Measurements from ENCODE around the gene PTPRG. TPM values are rescaled to one million over a fixed set of nuclear protein-coding genes. Genes with fewer than 3 reads are reported as not detected.

Gene PTPRG
- total RNA-seq, 1 experiment from 2014 or later = 69.3 TPM

- H2BK12ac ChIP-seq (ENCODE audit: insufficient read length, low read depth, low read length) = no peak overlapping the region
- H3K4ac ChIP-seq (ENCODE audit: low read depth, low read length) = no peak overlapping the region; the same call in 1 of the 2 replicates
- no peaks in the 10 kb centered on the region for H3K9me3 ChIP-seq (ENCODE audit: control insufficient read depth, low read depth, low read length)
- no peak overlapping the region for H3K56ac ChIP-seq (ENCODE audit: insufficient read length, low read depth, low read length)
- no peak overlapping the region for H3K4me2 ChIP-seq (ENCODE audit: insufficient read depth, insufficient read length, low read length)
- peaks cover 21% of the 10 kb centered on the region for H3K79me1 ChIP-seq (ENCODE audit: insufficient read depth, low read depth, low read length, poor library complexity, severe bottlenecking)
- no peak overlapping the region for H2AFZ ChIP-seq (ENCODE audit: low read length)
- peaks cover 42% of the 10 kb centered on the region; the same call in 1 of the 2 replicates for H3K79me2 ChIP-seq (ENCODE audit: insufficient read depth, low read length)
- Mint-ChIP-seq H3K36me3 (ENCODE audit: insufficient read depth in 1 of 3, low read depth in 3 of 3) (peaks cover 10 to 22% (median 17%) of the 10 kb centered on the region in 3 experiments; a peak in 6 of 7 replicates), H3K9me3 (peaks cover 6 to 11% of the 10 kb centered on the region in 2 experiments; a peak in 4 of 5 replicates), H3K4me1 (peaks cover 38 to 45% of the 10 kb centered on the region in 2 experiments), H3K4me3 (no peak overlapping the region), H3K27me3 (ENCODE audit: low read depth) (no peaks in the 10 kb centered on the region), H3K27ac (peak overlapping the region in 1 of 3 experiments; percentile 61; a peak in 3 of 7 replicates)
- no peak overlapping the region for H2BK20ac ChIP-seq (ENCODE audit: low read depth, low read length, poor library complexity, severe bottlenecking)
- H2AK5ac ChIP-seq (ENCODE audit: insufficient read length, low read length) = no peak overlapping the region
- no peak overlapping the region for H4K91ac ChIP-seq (ENCODE audit: insufficient read length, low read depth, low read length)
- no peak overlapping the region for H3K9ac ChIP-seq (ENCODE audit: extremely low read depth, insufficient read length, low read length)
- H2BK15ac ChIP-seq (ENCODE audit: low read depth, low read length) = no peak overlapping the region
- no CpG with 5 or more reads among the region's 1 CpG for WGBS (ENCODE audit: extremely low coverage, insufficient read length, low lambda C conversion rate)
- H3K14ac ChIP-seq (ENCODE audit: insufficient read depth, low read length) = no peak overlapping the region
- H3K27ac ChIP-seq (ENCODE audit: insufficient read length, low read depth, low read length) = no peak overlapping the region
- no peak overlapping the region for H4K5ac ChIP-seq (ENCODE audit: insufficient read length, low read depth, low read length)
- DNase-seq = no peak
- H2BK5ac ChIP-seq (ENCODE audit: insufficient read length, low read length) = no peak overlapping the region
- no peak overlapping the region for H3K23ac ChIP-seq (ENCODE audit: insufficient read length, low read depth, low read length)
- no peaks in the 10 kb centered on the region for H4K20me1 ChIP-seq (ENCODE audit: control insufficient read depth, insufficient read depth, insufficient read length)
- peaks cover 17% of the 10 kb centered on the region for H3K4me1 ChIP-seq (ENCODE audit: insufficient read depth, low read length)
- no peak overlapping the region for H4K8ac ChIP-seq (replicated peaks; ENCODE audit: insufficient read length, low read depth, low read length)
- peak overlapping the region; percentile 92 for H3T11ph ChIP-seq (ENCODE audit: low read length)
- H3K27me3 ChIP-seq (ENCODE audit: insufficient read depth, low read length) = no peaks in the 10 kb centered on the region
- H3K18ac ChIP-seq (ENCODE audit: insufficient read length, low read depth, low read length) = no peak overlapping the region
- H2BK120ac ChIP-seq (ENCODE audit: low read depth, low read length, poor library complexity, severe bottlenecking) = peak overlapping the region; percentile 69
- no peak for TF ChIP-seq CTCF (conservative IDR thresholded peaks at IDR 0.05)
- no peaks in the 10 kb centered on the region for H3K23me2 ChIP-seq (ENCODE audit: insufficient read length, low read depth, low read length, poor library complexity, severe bottlenecking)
Measured at GRCh38 chr3:61674596-61674995, 113.2 kb downstream of the PTPRG start.
